Measurements from ENCODE around the gene TMEM239.

TMEM239 gene

GRCh38 chr20:2846698-2847097 is 30.5 kb downstream of the TMEM239 start:
- no peak for DNase-seq

GRCh38 chr20:2847802-2848201 is 31.6 kb downstream of the TMEM239 start:
- no peak for DNase-seq

- DNase-seq, result no peak
Observed at GRCh38 chr20:2849529-2849928, 33.4 kb downstream of the TMEM239 start.

- DNase-seq, result no peak
Observed at GRCh38 chr20:2851086-2851485, 34.9 kb downstream of the TMEM239 start.

DNA sequence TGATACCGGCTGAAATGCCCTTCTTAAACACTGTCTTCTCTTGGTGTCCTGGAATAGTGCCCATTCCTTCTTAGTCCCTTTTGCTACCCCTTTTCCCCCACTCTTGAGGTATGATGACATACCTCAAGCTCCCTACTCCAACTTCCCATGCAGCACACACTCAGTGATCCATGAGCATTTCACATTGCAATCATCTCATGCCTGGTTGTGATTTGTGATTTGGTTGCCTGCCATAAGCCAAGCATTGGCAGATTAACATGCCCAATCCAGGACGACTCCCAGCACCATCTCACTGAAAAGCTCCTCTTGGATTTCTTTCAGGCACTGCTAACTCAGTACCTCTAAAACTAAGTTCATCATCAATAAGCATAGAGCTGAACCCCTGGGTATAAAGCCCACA is 42.4 kb downstream of the TMEM239 start:
- DNase-seq, result no peak

- DNase-seq, result peak in 9 of 56 donors; percentile 8 to 34 (median 21)
Observed at GRCh38 chr20:2859330-2860121, 43.4 kb downstream of the TMEM239 start.

- DNase-seq, result no peak
Observed at GRCh38 chr20:2864626-2865025, 48.5 kb downstream of the TMEM239 start.

GRCh38 chr20:2865101-2865500 is 48.9 kb downstream of the TMEM239 start:
- no peak for DNase-seq

DNA sequence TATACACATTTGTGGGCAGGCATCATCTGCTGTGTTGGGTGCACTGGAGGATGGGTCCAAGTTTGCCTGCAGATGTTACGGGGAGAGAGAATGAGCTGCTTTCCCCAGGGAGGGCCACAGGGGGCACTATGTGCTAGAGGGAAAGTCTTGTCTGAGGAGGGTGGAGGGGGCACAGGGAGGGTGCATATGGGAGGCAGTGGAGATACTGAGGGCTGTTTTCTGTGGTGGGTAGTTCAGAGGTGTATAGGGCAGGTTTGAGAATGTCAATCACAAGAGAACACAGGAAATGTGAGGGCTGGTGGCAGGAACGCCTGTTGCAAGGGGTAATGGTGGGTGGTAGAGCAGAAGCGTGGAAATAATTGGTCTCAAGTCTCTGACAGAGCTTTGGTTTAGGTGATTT is 49.5 kb downstream of the TMEM239 start:
- DNase-seq, result peak in 3 of 56 donors; percentile 7 to 24 (median 13)

GRCh38 chr20:2866236-2866635 is 50.1 kb downstream of the TMEM239 start:
- DNase-seq, result no peak

DNA sequence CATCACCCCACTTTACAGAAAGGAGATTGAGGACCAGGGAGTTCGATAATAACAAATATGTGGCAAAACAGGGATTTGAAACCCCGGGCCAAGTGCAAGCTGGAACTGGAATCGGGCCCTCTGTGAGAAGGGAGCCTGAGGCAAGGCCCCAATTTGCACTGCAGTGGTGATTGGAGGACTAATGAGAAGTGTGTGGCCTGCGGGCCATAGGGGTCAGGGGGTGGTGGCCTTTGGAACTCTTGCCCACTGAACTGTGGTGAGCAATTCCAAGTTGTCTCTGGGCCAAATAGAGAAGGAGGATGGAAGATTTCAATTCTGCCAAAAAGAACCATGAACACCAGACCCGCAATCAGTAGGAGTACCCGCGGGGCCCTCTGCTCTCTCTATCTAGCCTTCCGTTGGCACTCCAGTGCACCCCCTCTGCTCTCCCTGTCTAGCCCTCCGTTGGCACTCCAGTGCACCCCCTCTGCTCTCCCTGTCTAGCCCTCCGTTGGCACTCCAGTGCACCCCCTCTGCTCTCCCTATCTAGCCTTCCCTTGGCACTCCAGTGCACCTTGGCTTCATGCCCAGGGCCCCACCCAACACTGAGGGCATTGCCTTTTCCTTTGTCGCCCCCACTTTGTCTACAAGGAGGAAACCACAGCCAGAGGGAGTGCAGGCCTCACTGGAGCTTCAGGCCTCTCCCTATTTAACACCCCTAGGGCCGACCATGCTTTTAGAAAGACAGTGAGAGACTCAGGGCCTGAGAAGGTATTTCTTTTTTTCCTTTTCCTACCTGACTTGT is 51.1 kb downstream of the TMEM239 start:
- no peak for DNase-seq
